SU-DHL-6 (cell line): Measurements from ENCODE around the gene NUDT3.

Source experiments
- H2AFZ ChIP-seq: fragments of 200-600 bp; sonication (generic); 2 replicates; pipeline ENCODE4 v1.6.1; 2014; ENCODE audit warnings: low read depth, mild to moderate bottlenecking, moderate library complexity, mixed read lengths, antibody characterized with exemption, low read length; ENCODE audit not compliant: severe bottlenecking
- H3F3A ChIP-seq: fragments of 200-600 bp; shearing (Covaris generic); 2 replicates; pipeline ENCODE4 v1.6.0; 2016; ENCODE audit warnings: antibody characterized with exemption, mild to moderate bottlenecking; ENCODE audit not compliant: insufficient read depth
- H3K27ac ChIP-seq: fragments of 200-600 bp; sonication (generic); 2 replicates; pipeline ENCODE4 v1.5.1; 2016; ENCODE audit warnings: low read depth, mild to moderate bottlenecking, low read length, moderate library complexity, mixed read lengths
- H3K27me3 ChIP-seq: fragments of 200-600 bp; sonication (generic), shearing (Covaris generic); 2 replicates; pipeline ENCODE4 v1.6.0; 2014; ENCODE audit warnings: mild to moderate bottlenecking, low read length
- H3K36me3 ChIP-seq: fragments of 200-600 bp; sonication (generic); 2 replicates; pipeline ENCODE4 v1.6.1; 2014; ENCODE audit warnings: mild to moderate bottlenecking, low read length, mixed read lengths
- H3K4me2 ChIP-seq: fragments of 300-600, 200-600 bp; shearing (Covaris generic), sonication (generic); 2 replicates; pipeline ENCODE4 v1.6.0; 2014; ENCODE audit warnings: low read length, low read depth, mild to moderate bottlenecking; ENCODE audit not compliant: poor library complexity, severe bottlenecking
- H3K4me3 ChIP-seq: fragments of 200-600 bp; sonication (generic); 2 replicates; pipeline ENCODE4 v1.5.1; 2014; ENCODE audit warnings: antibody characterized with exemption, low read length, mild to moderate bottlenecking, mixed read lengths; ENCODE audit not compliant: insufficient read depth, poor library complexity, severe bottlenecking
- H3K79me2 ChIP-seq: fragments of 200-600 bp; sonication (generic); 2 replicates; pipeline ENCODE4 v1.6.1; 2014; ENCODE audit warnings: mild to moderate bottlenecking, low read length, moderate library complexity; ENCODE audit not compliant: insufficient read depth
- H3K9ac ChIP-seq: fragments of 200-600 bp; sonication (generic); 2 replicates; pipeline ENCODE4 v1.7.0; 2014; ENCODE audit warnings: mild to moderate bottlenecking, low read length
- H3K9me2 ChIP-seq: fragments of 200-600 bp; sonication (generic); replicated peaks from 2 replicates; pipeline ENCODE4 v1.6.1; 2014; ENCODE audit warnings: low read length; ENCODE audit not compliant: insufficient read depth
- H3K9me3 ChIP-seq: fragments of 200-600 bp; sonication (generic); 2 replicates; pipeline ENCODE4 v1.6.1; 2014; ENCODE audit warnings: low read length, mixed read lengths; ENCODE audit not compliant: insufficient read depth
- H4K20me1 ChIP-seq: fragments of 200-600 bp; sonication (generic); 2 replicates; pipeline ENCODE4 v1.6.1; 2014; ENCODE audit warnings: low read depth, mild to moderate bottlenecking, antibody characterized with exemption, low read length, moderate library complexity, mixed read lengths
- CTCF ChIP-seq: fragments of 200-600 bp; sonication (generic); IDR thresholded peaks from one replicate; pipeline ENCODE4 v1.5.1; 2017; ENCODE audit warnings: antibody characterized with exemption, mild to moderate bottlenecking, low read length, moderate library complexity; ENCODE audit not compliant: insufficient read depth, poor library complexity, severe bottlenecking
- EZH2phosphoT487 ChIP-seq: fragments of 200-600 bp; sonication (generic), shearing (Covaris generic); conservative IDR thresholded peaks from 2 replicates; pipeline ENCODE4 v1.6.1; 2018; ENCODE audit warnings: mild to moderate bottlenecking, antibody characterized with exemption, low read length, moderate library complexity, mixed read lengths

Gene NUDT3

GRCh38 chr6:34315780-34316179 lies 76.7 kb downstream of the NUDT3 start:
- Histone ChIP-seq H3K9me3 (no peaks in the 10 kb centered on the region), H3K27me3 (no peaks in the 10 kb centered on the region), H3F3A (peaks cover 10% of the 10 kb centered on the region; the same call in 1 of the 2 replicates), H3K9ac (peak overlapping the region; percentile 8; the same call in 1 of the 2 replicates), H3K36me3 (no peaks in the 10 kb centered on the region), H2AFZ (peak overlapping the region; percentile 0), H3K4me3 (no peak overlapping the region), H4K20me1 (peaks cover 28% of the 10 kb centered on the region; the same call in 1 of the 2 replicates), H3K9me2 (no peaks in the 10 kb centered on the region), H3K27ac (peak overlapping the region; percentile 49), H3K79me2 (peaks cover 60% of the 10 kb centered on the region), H3K4me2 (peak overlapping the region; percentile 41)
- no peak for TF ChIP-seq EZH2phosphoT487
- no peak for TF ChIP-seq CTCF

- no peaks in the 10 kb centered on the region for H3K36me3 ChIP-seq
- 0 out of 2 replicates have a peak overlapping the region, but pooled peaks have one; percentile 8 for H3K9ac ChIP-seq
- H4K20me1 ChIP-seq = peaks cover 32% of the 10 kb centered on the region; the same call in 1 of the 2 replicates
- H3F3A ChIP-seq = peaks cover 10% of the 10 kb centered on the region; the same call in 1 of the 2 replicates
- peaks cover 65% of the 10 kb centered on the region for H3K79me2 ChIP-seq
- H3K9me2 ChIP-seq = no peaks in the 10 kb centered on the region
- peak overlapping the region; percentile 41 for H3K4me2 ChIP-seq
- no peak overlapping the region for H2AFZ ChIP-seq
- TF ChIP-seq CTCF (no peak), EZH2phosphoT487 (no peak)
- H3K27ac ChIP-seq = peak overlapping the region; percentile 49
- H3K27me3 ChIP-seq = no peaks in the 10 kb centered on the region
- no peak overlapping the region for H3K4me3 ChIP-seq
- no peaks in the 10 kb centered on the region for H3K9me3 ChIP-seq
Measured at GRCh38 chr6:34315256-34315655, 77.2 kb downstream of the NUDT3 start.

GRCh38 chr6:34312259-34312658 lies 80.2 kb downstream of the NUDT3 start:
- no peak overlapping the region for H3K9ac ChIP-seq
- H3F3A ChIP-seq = peaks cover 7% of the 10 kb centered on the region; the same call in 1 of the 2 replicates
- TF ChIP-seq CTCF (no peak), EZH2phosphoT487 (no peak)
- H3K9me2 ChIP-seq = no peaks in the 10 kb centered on the region
- no peaks in the 10 kb centered on the region for H3K9me3 ChIP-seq
- no peaks in the 10 kb centered on the region for H3K27me3 ChIP-seq
- peaks cover 21% of the 10 kb centered on the region; the same call in 1 of the 2 replicates for H4K20me1 ChIP-seq
- no peak overlapping the region for H3K4me2 ChIP-seq
- H2AFZ ChIP-seq = no peak overlapping the region
- H3K36me3 ChIP-seq = no peaks in the 10 kb centered on the region
- H3K79me2 ChIP-seq = peaks cover 80% of the 10 kb centered on the region
- no peak overlapping the region for H3K4me3 ChIP-seq
- H3K27ac ChIP-seq = no peak overlapping the region
